GM19372 (cell line): ENCODE results near the gene SMCO2.

Source experiments
- ATAC-seq: cut with Tn5 transposase; IDR thresholded peaks from one replicate; pipeline ENCODE4 v1.9.1; 2021; ENCODE audit warnings: mild to moderate bottlenecking, low read depth, moderate library complexity; ENCODE audit not compliant: unreplicated experiment

Gene SMCO2

DNA sequence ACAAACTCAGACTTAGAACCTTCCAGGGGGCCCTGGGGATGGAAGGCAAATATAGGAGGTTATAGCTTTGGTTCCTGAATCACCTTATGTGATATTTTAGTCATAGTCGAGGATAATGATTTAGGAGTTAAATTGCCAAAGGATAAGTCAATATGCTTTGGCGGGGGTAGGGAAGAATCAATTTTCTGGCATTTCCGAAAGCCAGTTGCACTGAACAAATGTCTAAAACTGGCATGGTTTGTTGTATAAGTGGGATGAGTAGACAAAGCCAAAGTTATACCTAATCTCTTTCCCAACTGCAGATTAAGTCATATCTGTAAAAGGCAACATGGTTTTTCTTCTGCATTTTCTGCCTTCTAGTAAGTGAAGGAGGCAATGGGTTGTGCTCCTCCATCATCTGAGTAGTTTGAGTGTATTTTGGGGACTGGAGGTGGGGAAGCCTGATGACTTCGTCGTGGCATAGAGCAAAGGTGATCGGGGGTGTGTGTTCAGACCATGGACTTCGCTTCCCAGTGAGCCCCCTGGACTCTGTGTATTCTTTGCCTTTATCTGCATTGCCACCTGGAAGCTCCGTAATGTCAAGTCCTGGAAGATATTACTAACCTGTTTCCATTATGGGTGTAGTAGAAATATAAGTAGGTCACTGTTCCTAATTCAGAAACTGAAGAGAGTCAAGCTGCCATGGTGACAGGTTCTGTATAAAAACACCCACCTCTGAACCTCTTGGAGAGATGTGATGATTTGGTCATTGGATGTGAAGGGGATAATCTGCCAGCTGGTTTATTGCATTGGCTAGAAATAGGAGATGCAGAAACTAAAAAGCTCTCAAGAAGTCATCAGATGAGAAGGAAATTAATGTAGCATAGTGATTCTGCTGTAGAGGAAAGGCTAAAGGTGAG, 102.0 kb downstream of the SMCO2 start:
- ATAC-seq: no peak

DNA sequence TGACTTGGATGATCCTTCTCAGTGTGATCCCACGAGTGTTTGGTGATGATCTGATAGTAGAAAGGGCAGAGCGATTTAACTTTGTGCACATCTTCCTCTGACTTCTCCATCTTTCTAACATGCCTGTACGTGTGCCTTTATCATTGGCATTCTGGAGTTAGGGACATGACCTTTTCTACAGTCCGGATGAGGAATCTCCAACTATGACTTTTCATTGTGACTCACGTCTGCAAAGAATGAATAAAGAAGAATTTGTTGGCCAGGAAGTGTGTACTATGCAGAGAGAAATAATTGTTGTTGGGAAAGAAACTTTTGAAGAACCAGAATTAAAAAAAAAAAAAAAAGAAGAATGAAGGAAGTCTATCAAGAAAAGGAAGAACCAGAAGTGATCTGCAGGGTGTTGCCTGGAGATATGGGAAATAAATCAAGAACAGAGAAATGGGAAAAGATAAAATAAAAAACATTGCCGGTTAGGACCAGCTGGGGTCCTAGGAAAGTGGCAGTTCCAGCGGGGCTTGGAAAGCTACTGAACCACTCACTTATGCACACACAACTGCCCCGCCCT, 102.8 kb downstream of the SMCO2 start:
- ATAC-seq: no peak

DNA sequence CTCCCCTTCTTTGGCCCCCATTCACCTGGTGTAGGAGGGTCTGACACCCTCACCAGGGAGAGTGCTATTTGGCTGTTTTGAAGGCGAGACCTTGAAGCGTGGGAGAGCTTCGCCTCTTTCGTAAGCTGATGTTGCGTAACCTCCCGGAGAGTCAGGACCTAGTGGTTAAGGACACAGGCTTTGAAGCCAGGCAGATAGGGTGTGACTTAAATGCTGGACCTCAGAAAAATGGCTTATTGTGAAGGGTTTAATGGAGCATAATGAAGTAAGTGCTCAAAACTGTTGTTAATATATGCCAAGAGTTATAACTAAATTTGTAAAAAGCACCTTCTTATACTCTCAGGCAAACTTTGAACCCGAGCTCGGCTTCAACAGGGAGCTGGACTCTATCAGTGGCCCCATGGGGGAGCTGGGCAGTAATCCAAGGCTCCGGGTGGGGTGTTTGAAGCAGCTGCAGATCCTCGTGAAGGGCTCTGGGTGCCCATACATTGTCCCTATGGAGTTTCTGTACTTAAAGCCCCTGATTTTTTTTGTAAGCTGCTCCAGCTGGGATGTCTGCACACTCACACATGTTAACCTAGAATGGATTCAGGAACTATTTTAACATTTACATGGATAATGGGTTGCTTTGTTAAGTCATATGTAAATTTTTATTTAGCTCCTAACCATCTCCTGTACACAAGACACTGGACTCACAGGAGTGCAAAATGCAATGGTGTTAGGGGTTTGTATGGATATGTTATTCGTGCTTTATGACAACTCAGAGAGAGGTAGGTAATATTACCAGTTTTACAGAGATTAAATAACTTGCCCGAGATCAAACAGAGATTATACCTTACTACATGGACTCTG, 103.5 kb downstream of the SMCO2 start:
- no peak for ATAC-seq

DNA sequence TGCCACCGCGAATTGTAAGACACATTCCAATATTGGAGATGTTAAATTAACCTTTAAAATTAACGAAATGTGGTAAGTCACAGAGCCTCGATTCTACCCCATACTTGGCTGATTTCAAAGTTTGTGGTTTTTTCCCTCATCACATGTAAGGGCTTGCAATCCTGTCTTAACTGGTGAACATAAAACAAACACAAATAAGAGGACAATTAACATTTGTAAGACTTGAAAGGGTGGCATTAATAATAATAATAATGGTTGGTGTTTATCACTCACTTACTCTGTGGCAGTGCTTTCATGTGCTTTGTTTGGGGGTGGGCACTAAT, 104.1 kb downstream of the SMCO2 start:
- no peak for ATAC-seq

DNA sequence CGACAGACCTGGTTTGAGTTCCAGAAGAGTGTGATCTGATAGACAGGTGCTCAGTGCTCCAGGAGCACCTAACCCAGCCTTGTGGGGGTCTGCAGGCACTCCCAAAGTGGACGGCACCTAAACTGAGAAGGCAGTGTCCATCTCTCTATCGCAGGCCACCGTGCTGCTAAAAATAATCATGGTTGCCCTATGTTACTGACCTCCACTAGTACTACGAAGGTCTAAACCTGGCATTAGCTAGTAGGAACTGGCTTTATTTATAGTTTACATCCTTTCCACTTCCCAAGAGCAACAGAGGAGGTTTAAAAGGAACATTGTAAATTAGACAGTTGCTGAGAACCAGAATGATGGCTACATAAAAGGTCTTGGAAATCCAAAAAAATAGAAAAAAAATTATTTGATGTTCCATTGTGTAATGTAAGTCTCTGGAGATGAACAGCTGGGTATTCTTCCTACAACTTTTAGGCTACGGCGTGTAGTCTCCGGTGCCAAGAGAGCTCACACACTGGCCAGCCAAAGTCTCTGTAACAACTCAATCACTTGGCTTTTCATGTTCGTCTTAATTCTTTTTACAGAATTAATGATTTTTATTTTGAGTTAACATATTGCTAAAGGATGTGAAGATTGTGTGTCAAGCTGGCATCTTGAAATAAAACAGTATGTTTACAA, 104.8 kb downstream of the SMCO2 start:
- ATAC-seq: no peak
